ENCODE data around the gene RABL6.
A peak's percentile ranks its signal among the peaks of the same experiment; 100 is the strongest.
"Not testable (repeated sequence)": the region's sequence is repeated elsewhere in the genome, so short reads cannot be mapped to it uniquely, and the experiment has no call there.

The RABL6 gene

DNA sequence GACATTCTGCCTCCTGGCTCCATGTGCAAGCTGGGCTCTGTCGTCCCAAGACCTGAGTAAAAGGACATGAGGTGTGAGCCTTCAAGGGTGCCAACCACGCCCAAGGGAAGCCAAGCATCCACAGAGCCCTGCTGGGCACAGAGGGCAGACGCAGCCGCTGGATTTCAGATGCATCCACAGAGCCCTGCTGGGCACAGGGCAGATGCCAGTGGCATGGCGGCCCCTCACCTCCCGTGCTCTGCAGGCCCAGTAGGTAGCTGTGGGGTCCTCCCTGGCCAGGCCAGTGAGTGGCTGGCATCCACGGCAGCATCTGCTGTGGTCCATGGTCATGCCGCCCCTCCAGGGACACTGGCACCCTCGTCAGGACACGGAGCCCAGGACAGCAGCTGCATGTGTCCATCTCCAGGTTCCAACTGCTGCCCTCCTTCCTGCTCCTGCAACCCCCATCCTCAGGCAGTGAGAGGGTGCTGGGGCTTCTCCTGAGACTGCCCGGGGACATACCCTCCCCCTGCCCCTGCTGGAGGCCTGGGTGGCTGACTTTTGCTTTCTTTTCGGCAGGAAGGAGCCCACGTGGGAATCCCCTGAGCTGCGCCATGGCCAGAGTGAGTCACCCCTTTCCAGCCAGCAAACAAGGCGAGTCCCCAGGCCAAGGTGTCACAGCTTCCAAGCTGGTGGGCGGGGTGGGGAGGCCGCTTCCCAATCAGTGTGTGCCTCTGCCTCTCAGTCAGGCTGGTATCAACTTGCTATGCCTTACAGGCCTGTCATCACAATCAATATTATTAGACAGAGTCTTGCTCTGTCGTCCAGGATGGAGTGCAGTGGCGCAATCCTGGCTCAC is 74.6 kb downstream of the RABL6 start:
- CTCF ChIA-PET = interaction anchor here (0.6 to 1.7 kb wide), 6 partner anchors 29 to 181 kb away, joined by 3 to 7 read pairs (median 4); partner anchors contain the start of genes AJM1 and FBXW5
- H3K27ac ChIP-seq = peak overlapping the region; percentile 85
- DNase-seq (ENCODE audit: low spot score) = peak; percentile 98
- no peak for TF ChIP-seq CTCF (conservative IDR thresholded peaks at IDR 0.05; ENCODE audit: low read depth)
- POLR2A ChIA-PET (ENCODE audit: low non-redundant PET) = interaction anchor here (0.6 to 1.4 kb wide), 3 partner anchors 16 to 37 kb away, joined by 3 to 7 read pairs (median 4); partner anchors contain the start of gene EDF1

DNA sequence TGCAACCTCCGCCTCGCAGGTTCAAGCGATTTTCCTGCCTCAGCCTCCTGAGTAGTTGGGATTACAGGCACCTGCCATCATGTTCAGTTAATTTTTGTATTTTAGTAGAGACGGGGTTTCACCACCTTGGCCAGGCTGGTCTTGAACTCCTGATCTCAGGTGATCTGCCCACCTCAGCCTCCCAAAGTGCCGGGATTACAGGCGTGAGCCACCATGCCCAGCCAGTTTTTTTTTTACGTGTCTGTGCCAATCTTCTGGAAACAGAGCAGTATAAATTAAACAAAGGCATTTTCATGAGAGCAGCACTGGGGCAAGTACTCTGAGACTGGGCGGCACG is 75.2 kb downstream of the RABL6 start:
- ChIA-PET CTCF (interaction anchor here (0.6 to 1.7 kb wide), 3 partner anchors 36 to 153 kb away, joined by 3 to 7 read pairs (median 4); no protein-coding TSS in a partner anchor), POLR2A (ENCODE audit: low non-redundant PET) (interaction anchor here (0.7 kb wide), 1 partner anchor 29 kb away, joined by 5 read pairs; no protein-coding TSS in a partner anchor)
- DNase-seq (ENCODE audit: low spot score) = not testable (repeated sequence)
- H3K27ac ChIP-seq = peak overlapping the region; percentile 85

GRCh38 chr9:136883670-136884069 is 75.9 kb downstream of the RABL6 start:
- peak overlapping the region; percentile 85 for H3K27ac ChIP-seq
- ChIA-PET CTCF (interaction anchor here (0.6 kb wide), 1 partner anchor 40 kb away, joined by 3 read pairs; no protein-coding TSS in a partner anchor), POLR2A (ENCODE audit: low non-redundant PET) (interaction anchor here (0.7 kb wide), 1 partner anchor 30 kb away, joined by 5 read pairs; no protein-coding TSS in a partner anchor)
- not testable (repeated sequence) for DNase-seq (ENCODE audit: low spot score)

DNA sequence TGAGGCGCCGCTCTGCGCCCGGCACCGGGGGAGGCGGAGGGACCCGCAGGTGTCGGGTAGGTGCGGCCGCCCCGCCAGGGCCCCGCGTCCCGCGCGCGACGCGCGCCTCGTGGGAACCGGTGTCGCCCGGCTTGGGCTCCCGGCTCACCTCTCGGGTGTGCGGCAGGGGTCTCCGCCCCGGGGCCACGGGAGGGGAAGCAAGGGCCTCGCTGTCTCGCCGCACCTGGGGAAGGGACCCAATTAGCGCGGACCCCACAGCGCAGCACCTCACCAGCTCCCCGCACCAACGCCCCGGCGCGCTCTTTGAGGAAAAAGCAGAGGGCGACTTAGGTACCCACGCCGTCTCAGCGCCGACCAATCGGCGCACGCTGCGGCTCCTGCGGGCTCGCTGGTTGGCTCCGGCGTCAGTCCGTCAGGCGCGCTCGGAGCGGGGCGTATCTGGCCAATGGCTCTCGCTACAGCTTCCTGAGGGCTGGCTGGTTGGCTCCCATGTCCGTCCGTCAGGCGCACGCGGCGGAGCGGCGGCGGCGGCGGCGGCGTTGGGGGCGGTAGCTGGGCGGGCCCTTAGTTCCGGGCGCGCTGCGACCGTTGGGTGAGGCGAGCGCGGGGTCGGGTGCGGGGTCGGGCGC is 78.3 kb downstream of the RABL6 start, which contains the start of gene TRAF2:
Gene TRAF2 (plus strand): TSS at position 567 of the 629 bp plus-strand sequence. CDS start 12,225 bp downstream, outside the sequence.
- ChIA-PET POLR2A (ENCODE audit: low non-redundant PET) (interaction anchor here (0.6 to 1.3 kb wide), 4 partner anchors 12 to 159 kb away, joined by 3 read pairs; partner anchors contain the start of gene AJM1), CTCF (no interaction called here)
- TF ChIP-seq CTCF (conservative IDR thresholded peaks at IDR 0.05; ENCODE audit: low read depth) = no peak
- DNase-seq (ENCODE audit: low spot score) = peak; percentile 100
- H3K27ac ChIP-seq = peak within 1 kb of the TSS; percentile 85

GRCh38 chr9:136886610-136887597 is 79.2 kb downstream of the RABL6 start:
- CTCF ChIA-PET = interaction anchor here (0.7 kb wide), 1 partner anchor 54 kb away, joined by 3 read pairs; no protein-coding TSS in a partner anchor
- POLR2A ChIA-PET (ENCODE audit: low non-redundant PET) = interaction anchor here (0.7 kb wide), 2 partner anchors 51 to 160 kb away, joined by 3 read pairs; no protein-coding TSS in a partner anchor
- peak; percentile 57 for DNase-seq (ENCODE audit: low spot score)
- H3K27ac ChIP-seq = peak overlapping the region; percentile 85
- TF ChIP-seq CTCF (conservative IDR thresholded peaks at IDR 0.05; ENCODE audit: low read depth) = no peak

- peak overlapping the region; percentile 85 for H3K27ac ChIP-seq
- CTCF ChIA-PET = no interaction called here
- no peak for TF ChIP-seq CTCF (conservative IDR thresholded peaks at IDR 0.05; ENCODE audit: low read depth)
- POLR2A ChIA-PET (ENCODE audit: low non-redundant PET) = interaction anchor here (0.6 kb wide), 1 partner anchor 21 kb away, joined by 3 read pairs; no protein-coding TSS in a partner anchor
- no peak for DNase-seq (ENCODE audit: low spot score)
Observed at GRCh38 chr9:136888454-136888853, 80.7 kb downstream of the RABL6 start.

Data from RWPE1 (cell line).